Left colon (tissue), 2 donors: ENCODE measurements around the gene C1QTNF12. TPM values are rescaled to one million over a fixed set of nuclear protein-coding genes. Genes with fewer than 3 reads are reported as not detected.

Experiments used
- ATAC-seq: fragments of 200-7000 bp; cut with Tn5 transposase; one replicate; pipeline ENCODE4 v1.9.1; 2020; ENCODE audit warnings: mild to moderate bottlenecking, moderate library complexity
- DNase-seq, 2 donors: peaks; one replicate each; pipeline ENCODE4 v3.0.0-alpha.2; 2020
- intact Hi-C, 2 donors: fragments of 100-400 bp; cut with DNase I in 1 of 2; cut with micrococcal nuclease in 1 of 2; formaldehyde crosslinking; loops; one replicate each; pipeline versions ENCODE4 v1.11.2 to v1.14.0; 2022; cut with DNase I, micrococcal nuclease
- total RNA-seq, 2 donors: library from RNA; stranded (reverse); fragmentation: NEBNext Ultra II Directional; extraction: Animal tissue kit (Norgen Biotek cat#: 25700); gene quantifications; one replicate each; pipeline ENCODE4 v1.2.1, GENCODE V29; 2021
- donor health status: DM: no; HTN: no; CAD: no.
- donor health status: DM: yes; HTN: yes; CAD: no.

The C1QTNF12 gene
- total RNA-seq, 2 donors from 2014 or later = 40.0 to 71.6 TPM

GRCh38 chr1:1234180-1234808, 12.2 kb downstream of the C1QTNF12 start:
- intact Hi-C loops = no loop called here
- no peak for ATAC-seq
- DNase-seq = no peak

- DNase-seq = no peak
- no peak for ATAC-seq
- intact Hi-C loops = no loop called here
Observed at GRCh38 chr1:1233567-1233892, 13.0 kb downstream of the C1QTNF12 start.

DNA sequence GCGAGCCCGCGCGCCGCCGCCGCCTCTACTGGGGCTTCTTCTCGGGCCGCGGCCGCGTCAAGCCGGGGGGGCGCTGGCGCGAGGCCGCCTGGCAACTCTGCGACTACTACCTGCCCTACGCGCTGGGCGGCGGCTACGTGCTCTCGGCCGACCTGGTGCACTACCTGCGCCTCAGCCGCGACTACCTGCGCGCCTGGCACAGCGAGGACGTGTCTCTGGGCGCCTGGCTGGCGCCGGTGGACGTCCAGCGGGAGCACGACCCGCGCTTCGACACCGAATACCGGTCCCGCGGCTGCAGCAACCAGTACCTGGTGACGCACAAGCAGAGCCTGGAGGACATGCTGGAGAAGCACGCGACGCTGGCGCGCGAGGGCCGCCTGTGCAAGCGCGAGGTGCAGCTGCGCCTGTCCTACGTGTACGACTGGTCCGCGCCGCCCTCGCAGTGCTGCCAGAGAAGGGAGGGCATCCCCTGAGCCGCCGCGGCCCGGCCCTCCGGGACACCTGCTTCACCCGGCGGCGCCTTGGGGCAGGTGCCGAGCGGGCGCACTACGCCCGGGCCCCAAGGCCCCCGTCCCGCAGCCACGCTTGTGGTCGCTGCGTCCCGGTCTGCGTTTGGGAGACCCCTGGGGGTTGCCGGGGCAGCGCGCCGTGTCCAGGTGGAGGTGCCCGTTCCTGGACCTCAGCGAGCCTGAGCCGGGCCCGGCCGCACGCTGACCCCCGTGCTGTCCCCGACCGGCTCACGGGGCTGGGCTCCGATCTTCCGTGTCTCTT, 13.5 kb downstream of the C1QTNF12 start:
- no peak for ATAC-seq
- DNase-seq = no peak
- intact Hi-C loops = no loop called here

DNA sequence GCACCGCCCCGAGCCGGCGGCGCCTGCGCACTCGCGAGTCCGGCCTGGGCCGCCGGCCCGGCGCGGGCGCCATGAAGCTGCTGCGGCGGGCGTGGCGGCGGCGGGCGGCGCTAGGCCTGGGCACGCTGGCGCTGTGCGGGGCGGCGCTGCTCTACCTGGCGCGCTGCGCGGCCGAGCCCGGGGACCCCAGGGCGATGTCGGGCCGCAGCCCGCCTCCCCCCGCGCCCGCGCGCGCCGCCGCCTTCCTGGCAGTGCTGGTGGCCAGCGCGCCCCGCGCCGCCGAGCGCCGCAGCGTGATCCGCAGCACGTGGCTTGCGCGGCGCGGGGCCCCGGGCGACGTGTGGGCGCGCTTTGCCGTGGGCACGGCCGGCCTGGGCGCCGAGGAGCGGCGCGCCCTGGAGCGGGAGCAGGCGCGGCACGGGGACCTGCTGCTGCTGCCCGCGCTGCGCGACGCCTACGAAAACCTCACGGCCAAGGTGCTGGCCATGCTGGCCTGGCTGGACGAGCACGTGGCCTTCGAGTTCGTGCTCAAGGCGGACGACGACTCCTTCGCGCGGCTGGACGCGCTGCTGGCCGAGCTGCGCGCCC, 14.2 kb downstream of the C1QTNF12 start, which contains the start of gene B3GALT6:
Gene B3GALT6 (plus strand): TSS at position 30 of the 588 bp plus-strand sequence. CDS start 42 bp downstream, at position 72.
- intact Hi-C loops = no loop called here
- DNase-seq (no peak), ATAC-seq (no peak)

GRCh38 chr1:1231400-1232207, 14.9 kb downstream of the C1QTNF12 start, which contains the start of gene SDF4:
TSS of gene SDF4 (minus strand) at chr1:1232001. CDS start at chr1:1228772, 3,229 bp downstream.
- intact Hi-C loops = no loop called here
- DNase-seq (peak; percentile 97), ATAC-seq (peak; percentile 87)

- peak in 1 of 2 donors; percentile 73 for DNase-seq
- intact Hi-C loops = no loop called here
- peak; percentile 78 for ATAC-seq
Observed at GRCh38 chr1:1230656-1231399, 15.7 kb downstream of the C1QTNF12 start.

DNA sequence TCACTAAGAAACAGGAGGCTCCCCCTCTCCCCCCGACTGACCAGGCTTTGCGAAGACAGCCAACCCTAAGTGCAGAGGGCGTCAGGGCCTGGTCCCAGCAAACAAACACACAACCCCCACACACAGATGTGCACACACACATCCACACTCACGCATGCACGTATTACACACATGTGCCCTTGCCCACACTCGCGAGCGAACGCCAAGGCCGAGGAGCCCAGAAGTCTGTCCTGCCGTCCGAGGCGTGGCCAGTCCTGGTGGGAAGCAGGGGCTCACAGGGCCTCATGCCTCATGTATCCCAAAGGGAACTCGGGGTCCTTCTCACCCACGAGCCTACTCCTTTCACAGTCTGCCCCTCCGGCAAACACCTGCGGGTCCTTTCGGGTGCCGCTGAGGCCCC, 16.8 kb downstream of the C1QTNF12 start:
- ATAC-seq = no peak
- no peak for DNase-seq
- intact Hi-C loops = no loop called here

- DNase-seq (no peak), ATAC-seq (no peak)
- intact Hi-C loops = no loop called here
Observed at GRCh38 chr1:1228596-1229321, 17.8 kb downstream of the C1QTNF12 start.

DNA sequence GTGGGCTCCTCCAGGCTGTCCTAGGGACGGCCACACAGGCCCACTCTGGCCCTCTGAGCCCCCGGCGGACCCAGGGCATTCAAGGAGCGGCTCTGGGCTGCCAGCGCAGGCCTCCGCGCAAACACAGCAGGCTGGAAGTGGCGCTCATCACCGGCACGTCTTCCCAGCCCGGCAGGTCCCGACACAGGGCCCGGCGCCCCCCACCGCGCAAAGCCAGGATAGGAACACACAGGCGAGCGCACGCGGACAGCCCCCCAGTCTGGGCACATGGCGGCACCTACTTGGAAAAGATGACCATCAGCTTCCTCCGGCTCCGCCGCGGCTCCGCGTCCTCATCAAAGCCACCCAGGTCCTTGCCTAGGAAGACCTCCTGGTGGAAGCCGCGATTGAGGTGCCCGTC, 18.3 kb downstream of the C1QTNF12 start:
- intact Hi-C loops = no loop called here
- no peak for ATAC-seq

GRCh38 chr1:1227386-1227785, 19.1 kb downstream of the C1QTNF12 start:
- no peak for ATAC-seq
- DNase-seq = no peak
- intact Hi-C loops = no loop called here

More for the DNA sequence above, 18.3 kb downstream of the C1QTNF12 start:
- no peak for DNase-seq

- ATAC-seq = no peak
- intact Hi-C loops = no loop called here
- no peak for DNase-seq
Observed at GRCh38 chr1:1226566-1227362, 19.8 kb downstream of the C1QTNF12 start.

- no peak for ATAC-seq
- intact Hi-C loops = no loop called here
- DNase-seq = no peak
Observed at GRCh38 chr1:1225913-1226312, 20.6 kb downstream of the C1QTNF12 start.

DNA sequence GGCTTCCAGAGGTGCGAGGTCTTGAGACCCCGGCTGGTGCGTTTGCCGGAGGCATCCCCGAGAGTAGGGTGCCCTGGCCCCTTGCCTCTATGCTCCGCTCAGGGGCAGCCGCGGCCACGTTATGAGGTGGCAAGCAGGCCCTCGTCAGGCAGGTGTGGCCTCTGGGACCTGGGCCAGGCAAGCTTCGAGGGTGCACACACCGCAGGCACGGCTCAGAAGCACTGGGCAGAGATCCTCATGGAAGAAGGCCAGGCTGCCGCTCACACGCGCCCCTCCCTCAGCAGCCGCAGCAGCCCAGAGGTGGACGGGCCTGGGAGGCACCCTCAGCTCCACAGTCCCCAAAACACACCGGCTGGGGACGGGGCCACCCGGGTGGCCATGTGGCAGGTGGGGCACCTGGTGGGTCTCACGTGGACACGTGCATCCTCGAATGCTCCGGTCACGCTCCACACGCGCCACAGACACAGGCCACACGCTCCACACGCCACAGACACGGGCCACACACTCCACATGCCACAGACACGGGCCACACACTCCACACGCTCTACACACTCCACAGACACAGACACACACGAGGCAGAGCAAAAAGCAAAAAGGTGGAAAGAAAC, 21.2 kb downstream of the C1QTNF12 start:
- peak; percentile 55 for ATAC-seq
- DNase-seq = no peak
- intact Hi-C loops = no loop called here

GRCh38 chr1:1223891-1224290, 22.6 kb downstream of the C1QTNF12 start:
- intact Hi-C loops = no loop called here
- no peak for ATAC-seq
- DNase-seq = no peak

DNA sequence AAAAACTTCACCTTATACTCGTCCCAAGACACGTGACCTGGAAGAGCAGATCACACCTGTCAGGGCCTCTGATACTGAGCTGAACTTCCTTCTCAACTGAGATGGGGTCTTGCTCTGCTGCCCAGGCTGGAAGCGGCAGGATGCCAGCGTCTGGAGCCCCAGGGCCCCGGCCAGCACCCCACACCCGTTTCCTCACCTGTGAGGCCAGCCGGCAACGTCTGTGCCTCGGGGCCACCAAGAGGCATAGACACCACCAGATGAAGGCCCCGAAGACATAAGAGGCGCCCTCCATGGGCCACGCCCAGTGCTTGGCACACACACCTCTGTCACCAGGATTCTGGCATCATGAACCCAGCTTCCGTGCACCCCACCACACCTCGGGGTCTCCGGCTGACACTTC, 23.2 kb downstream of the C1QTNF12 start:
- DNase-seq (no peak), ATAC-seq (no peak)
- intact Hi-C loops = no loop called here

DNA sequence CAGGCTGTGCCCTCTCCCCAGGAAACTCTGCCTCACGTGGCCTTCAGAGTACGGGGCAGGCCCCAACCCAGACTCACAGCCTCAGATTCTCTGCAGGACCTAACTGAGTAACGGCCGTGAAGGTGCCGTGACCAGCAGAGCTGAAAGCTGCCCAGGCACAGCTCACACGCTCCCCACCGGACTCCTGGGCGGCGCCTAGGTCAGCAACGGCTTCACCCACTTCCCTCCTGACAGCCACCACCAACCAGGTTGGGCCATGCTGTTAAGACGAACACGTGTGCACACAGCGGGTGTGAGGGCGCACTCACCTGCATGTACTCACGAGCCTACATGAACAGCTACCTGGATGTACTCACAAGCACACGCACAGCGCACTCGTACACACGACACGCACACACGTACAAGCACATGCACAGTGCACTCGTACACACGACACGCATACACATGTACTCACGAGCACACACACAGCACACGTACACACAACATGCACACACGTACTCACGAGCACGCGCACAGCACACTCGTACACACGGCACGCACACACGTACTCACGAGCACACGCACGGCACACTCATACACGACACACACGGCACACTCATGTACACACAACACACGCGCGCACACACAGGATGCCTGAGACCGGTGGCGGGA, 23.8 kb downstream of the C1QTNF12 start:
- peak; percentile 3 for ATAC-seq
- intact Hi-C loops = no loop called here
- no peak for DNase-seq
